Gastroesophageal sphincter (tissue), 4 donors: Measurements from ENCODE around the gene SLC35A2. TPM values are rescaled to one million over a fixed set of nuclear protein-coding genes. Genes with fewer than 3 reads are reported as not detected.

Experiments used
- ATAC-seq: fragments of 150-250 bp; one replicate; pipeline ENCODE4 v1.9.1; 2016; ENCODE audit warnings: mild to moderate bottlenecking, moderate library complexity
- H3K27ac ChIP-seq, 4 donors: fragments of 200-600 bp; sonication (generic) in 3 of 4; 1 replicate in 3 of 4; 2 replicates in 1 of 4; pipeline ENCODE4 v1.5.1; 2016 to 2019
- H3K27me3 ChIP-seq: fragments of 200-600 bp; sonication (generic); one replicate; pipeline ENCODE4 v1.5.1; 2019
- H3K36me3 ChIP-seq, 2 donors: fragments of 200-600 bp; sonication (generic); one replicate each; pipeline ENCODE4 v1.5.1; 2019; ENCODE audit warnings: control low read depth in 1 of 2
- H3K4me1 ChIP-seq, 3 donors: fragments of 200-600 bp; sonication (generic); 1 replicate in 2 of 3; 2 replicates in 1 of 3; pipeline ENCODE4 v1.5.1; 2016 to 2019; ENCODE audit warnings: control low read depth in 2 of 3
- H3K4me3 ChIP-seq, 2 donors: fragments of 200-600 bp; sonication (generic); one replicate each; pipeline ENCODE4 v1.5.1; 2019; ENCODE audit warnings: mild to moderate bottlenecking in 1 of 2, moderate library complexity in 1 of 2
- H3K9me3 ChIP-seq, 3 donors: fragments of 200-600 bp; sonication (generic); one replicate each; pipeline ENCODE4 v1.5.1; 2017 to 2019; ENCODE audit warnings: control low read depth in 2 of 3
- EP300 ChIP-seq: sonication (generic); formaldehyde crosslinking; IDR thresholded peaks from one replicate; pipeline ENCODE4 v1.6.1; 2017; ENCODE audit warnings: antibody characterized with exemption, mild to moderate bottlenecking
- POLR2A ChIP-seq, 2 donors: fragments of 450-650 bp; IDR thresholded peaks; one replicate each; pipeline ENCODE4 v1.6.1; 2017; ENCODE audit warnings: antibody characterized with exemption in 2 of 2, mild to moderate bottlenecking in 2 of 2, moderate library complexity in 1 of 2
- POLR2AphosphoS5 ChIP-seq: sonication (generic); formaldehyde crosslinking; IDR thresholded peaks from one replicate; pipeline ENCODE4 v1.6.1; 2017; ENCODE audit warnings: antibody characterized with exemption
- WGBS, 2 donors: methylation state at CpG; one replicate each; pipeline ENCODE4 v1.1.5; 2018; ENCODE audit warnings: low coverage in 1 of 2; 5-methylcytosine and 5-hydroxymethylcytosine counted together
- total RNA-seq, 4 donors: library from RNA; depleted of rRNA; stranded (reverse); fragments of >200 nt; gene quantifications; one replicate each; pipeline ENCODE4 v1.1.0, GENCODE V29; 2016
- TF ChIP-seq, protein P1 (sequence below), 4 experiments: fragments of 200-600 bp in 2 of 4; fragments of 450-650 bp in 2 of 4; sonication (generic) in 1 of 4; IDR thresholded peaks; one replicate each; pipeline ENCODE4 v1.5.1; 2017 to 2019; ENCODE audit warnings: antibody characterized with exemption in 4 of 4, mild to moderate bottlenecking in 2 of 4, moderate library complexity in 2 of 4

The SLC35A2 gene
- total RNA-seq, 4 donors from 2014 or later: 8.1 to 12.8 (median 11.9) TPM

DNA sequence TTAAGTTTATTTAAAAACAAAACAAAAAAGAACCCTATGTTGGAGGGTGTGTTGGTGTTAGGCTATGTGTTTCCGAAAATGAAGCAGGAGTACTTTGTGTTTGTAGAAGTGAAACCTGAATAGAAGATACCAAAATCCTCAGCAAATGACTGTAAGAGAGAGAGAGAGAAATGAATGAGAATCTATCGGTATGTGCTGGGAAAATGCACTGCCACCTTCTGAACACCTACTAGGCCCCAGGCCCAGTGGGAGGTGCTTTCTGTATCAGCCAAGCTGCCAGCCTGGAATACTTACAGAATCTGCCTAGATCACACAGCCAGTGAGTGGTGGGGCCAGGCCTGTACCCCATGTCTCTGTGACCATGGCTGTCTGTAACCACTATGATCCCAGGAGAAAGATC is 22.3 kb upstream of the SLC35A2 start:
- H3K36me3 ChIP-seq: peaks cover 0 to 63% of the 10 kb centered on the region in 2 donors
- no peak overlapping the region for H3K27ac ChIP-seq
- no peaks in the 10 kb centered on the region for H3K9me3 ChIP-seq
- no peak for ATAC-seq
- 67 to 89% methylated on average over 1 to 2 of the region's 2 CpGs for WGBS, 2 donors
- H3K27me3 ChIP-seq: no peaks in the 10 kb centered on the region
- H3K4me3 ChIP-seq: no peak overlapping the region
- H3K4me1 ChIP-seq: peaks cover 0 to 23% (median 0%) of the 10 kb centered on the region in 3 donors
- TF ChIP-seq POLR2AphosphoS5 (no peak), POLR2A (IDR thresholded peaks at IDR 0.05) (no peak), EP300 (no peak)
- TF ChIP-seq, protein P1, sequence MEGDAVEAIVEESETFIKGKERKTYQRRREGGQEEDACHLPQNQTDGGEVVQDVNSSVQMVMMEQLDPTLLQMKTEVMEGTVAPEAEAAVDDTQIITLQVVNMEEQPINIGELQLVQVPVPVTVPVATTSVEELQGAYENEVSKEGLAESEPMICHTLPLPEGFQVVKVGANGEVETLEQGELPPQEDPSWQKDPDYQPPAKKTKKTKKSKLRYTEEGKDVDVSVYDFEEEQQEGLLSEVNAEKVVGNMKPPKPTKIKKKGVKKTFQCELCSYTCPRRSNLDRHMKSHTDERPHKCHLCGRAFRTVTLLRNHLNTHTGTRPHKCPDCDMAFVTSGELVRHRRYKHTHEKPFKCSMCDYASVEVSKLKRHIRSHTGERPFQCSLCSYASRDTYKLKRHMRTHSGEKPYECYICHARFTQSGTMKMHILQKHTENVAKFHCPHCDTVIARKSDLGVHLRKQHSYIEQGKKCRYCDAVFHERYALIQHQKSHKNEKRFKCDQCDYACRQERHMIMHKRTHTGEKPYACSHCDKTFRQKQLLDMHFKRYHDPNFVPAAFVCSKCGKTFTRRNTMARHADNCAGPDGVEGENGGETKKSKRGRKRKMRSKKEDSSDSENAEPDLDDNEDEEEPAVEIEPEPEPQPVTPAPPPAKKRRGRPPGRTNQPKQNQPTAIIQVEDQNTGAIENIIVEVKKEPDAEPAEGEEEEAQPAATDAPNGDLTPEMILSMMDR (IDR thresholded peaks at IDR 0.05): no peak

DNA sequence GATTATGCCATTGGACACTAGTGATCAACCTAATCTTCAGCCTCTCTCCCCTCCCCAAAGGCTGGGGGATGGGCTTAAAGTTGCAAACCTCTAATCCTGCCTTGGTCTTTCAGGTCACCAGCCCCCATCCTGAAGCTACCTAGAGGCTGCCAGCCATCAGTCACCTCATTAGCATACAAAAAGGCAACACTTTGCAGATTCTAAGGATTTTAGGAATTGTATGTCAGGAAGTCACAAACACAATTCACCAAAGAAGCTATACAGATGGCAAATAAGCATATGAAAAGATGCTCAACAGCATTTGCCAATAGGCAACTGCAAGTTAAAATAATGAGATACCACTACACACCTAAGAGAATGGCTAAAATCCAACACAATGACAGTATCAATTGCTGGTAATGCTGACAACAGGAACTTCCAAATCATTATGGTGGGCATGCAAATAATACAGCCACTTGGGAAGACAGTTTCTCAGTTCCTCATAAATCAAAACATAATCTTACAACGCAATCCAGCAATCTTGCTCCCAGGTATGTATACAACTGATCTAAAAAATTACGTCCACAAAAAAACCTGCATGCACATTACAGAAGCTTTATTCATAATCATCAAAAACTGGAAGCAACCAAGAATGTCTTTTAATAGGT is 16.4 kb upstream of the SLC35A2 start:
- Histone ChIP-seq H3K36me3 (peaks cover 0 to 88% of the 10 kb centered on the region in 2 donors), H3K27ac (no peak overlapping the region)

DNA sequence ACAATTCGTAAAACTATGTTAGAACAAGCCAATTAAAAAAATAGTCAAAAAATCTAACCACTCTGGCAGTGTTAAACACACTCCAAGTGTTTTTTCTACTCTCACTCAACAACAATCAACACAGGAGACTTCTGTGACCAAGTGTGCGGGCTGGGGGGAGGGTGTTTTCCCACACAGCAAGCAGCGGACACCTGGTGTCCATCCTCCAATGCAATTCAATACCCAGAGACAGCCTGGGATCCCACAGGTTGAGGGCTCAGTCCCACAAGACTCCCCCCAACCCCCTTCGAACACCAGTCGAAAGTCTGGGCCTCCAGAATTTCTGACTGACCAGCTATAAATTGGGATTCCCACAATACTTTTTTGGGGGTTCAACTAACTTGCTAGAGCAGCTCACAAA is 15.7 kb upstream of the SLC35A2 start:
- ATAC-seq: no peak
- Histone ChIP-seq H3K27me3 (no peaks in the 10 kb centered on the region), H3K4me1 (no peaks in the 10 kb centered on the region), H3K27ac (no peak overlapping the region), H3K4me3 (no peak overlapping the region), H3K9me3 (no peaks in the 10 kb centered on the region), H3K36me3 (peaks cover 0 to 88% of the 10 kb centered on the region in 2 donors)
- 42 to 54% methylated on average over 1 to 2 of the region's 5 CpGs for WGBS, 2 donors
- TF ChIP-seq EP300 (no peak), POLR2AphosphoS5 (no peak), POLR2A (IDR thresholded peaks at IDR 0.05) (no peak)
- TF ChIP-seq, protein P1 (IDR thresholded peaks at IDR 0.05): no peak

More for the DNA sequence above, 16.4 kb upstream of the SLC35A2 start:
- Histone ChIP-seq H3K4me1 (no peaks in the 10 kb centered on the region), H3K4me3 (no peak overlapping the region), H3K9me3 (no peaks in the 10 kb centered on the region), H3K27me3 (no peaks in the 10 kb centered on the region)
- TF ChIP-seq EP300 (no peak), POLR2AphosphoS5 (no peak), POLR2A (IDR thresholded peaks at IDR 0.05) (no peak)
- TF ChIP-seq, protein P1 (IDR thresholded peaks at IDR 0.05): no peak
- ATAC-seq: no peak
- WGBS, 2 donors: 63 to 80% methylated on average over 1 to 2 of the region's 2 CpGs

DNA sequence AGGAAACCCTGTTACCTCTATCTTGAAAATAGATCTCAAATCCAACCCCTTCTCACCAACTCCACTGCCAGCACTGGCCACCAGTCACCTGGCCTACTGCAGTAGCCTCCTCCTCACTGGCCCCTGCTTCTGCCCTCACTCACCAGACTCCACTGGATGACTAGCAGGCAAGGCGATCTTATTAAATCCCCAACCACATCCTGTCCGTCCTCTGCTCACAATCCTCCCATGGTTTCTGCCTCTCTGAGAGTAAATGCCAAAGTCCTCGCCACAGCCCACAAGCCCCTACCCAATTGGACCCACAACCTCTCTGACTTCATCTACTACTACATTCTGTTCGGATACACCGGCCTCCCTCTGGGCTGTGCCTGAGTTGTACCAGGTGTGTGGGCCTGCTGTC is 12.8 kb upstream of the SLC35A2 start:
- peaks cover 0 to 10% (median 0%) of the 10 kb centered on the region in 3 donors for H3K4me1 ChIP-seq
- no peaks in the 10 kb centered on the region for H3K27me3 ChIP-seq
- no peaks in the 10 kb centered on the region for H3K9me3 ChIP-seq
- TF ChIP-seq POLR2A (IDR thresholded peaks at IDR 0.05) (no peak), POLR2AphosphoS5 (no peak), EP300 (no peak)
- TF ChIP-seq, protein P1 (IDR thresholded peaks at IDR 0.05): no peak
- WGBS, 2 donors: 70 to 75% methylated on average over 2 of the region's 5 CpGs
- no peak overlapping the region for H3K27ac ChIP-seq
- ATAC-seq: no peak
- H3K36me3 ChIP-seq: peaks cover 0 to 63% of the 10 kb centered on the region in 2 donors
- no peak overlapping the region for H3K4me3 ChIP-seq

DNA sequence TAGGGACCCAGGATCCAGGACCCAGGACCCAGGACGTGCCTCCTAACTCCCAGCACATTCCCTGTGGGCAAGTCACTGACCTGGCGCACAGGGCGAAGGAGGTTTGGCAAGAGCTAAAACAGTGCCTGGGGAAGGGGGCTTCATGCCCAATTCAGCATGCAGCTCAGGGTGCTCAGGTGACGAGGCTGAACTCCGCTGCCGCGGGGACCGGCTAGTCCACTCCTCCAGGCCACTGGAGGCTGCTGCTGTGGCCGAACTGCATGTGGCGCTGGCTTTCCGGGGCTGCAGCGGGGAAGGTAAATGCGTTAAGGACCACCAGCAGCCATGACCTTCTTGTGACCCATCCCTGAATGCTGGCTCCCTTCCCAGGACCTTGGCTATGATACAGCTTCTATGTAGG is 12.3 kb upstream of the SLC35A2 start:
- no peak for ATAC-seq
- H3K9me3 ChIP-seq: no peaks in the 10 kb centered on the region
- H3K36me3 ChIP-seq: peaks cover 0 to 59% of the 10 kb centered on the region in 2 donors
- H3K27ac ChIP-seq: no peak overlapping the region
- no CpG with 5 or more reads among the region's 13 CpGs for WGBS, 2 donors
- TF ChIP-seq EP300 (no peak), POLR2AphosphoS5 (no peak), POLR2A (IDR thresholded peaks at IDR 0.05) (no peak)
- TF ChIP-seq, protein P1 (IDR thresholded peaks at IDR 0.05): no peak
- no peak overlapping the region for H3K4me3 ChIP-seq
- no peaks in the 10 kb centered on the region for H3K27me3 ChIP-seq
- H3K4me1 ChIP-seq: peaks cover 0 to 11% (median 0%) of the 10 kb centered on the region in 3 donors
